ENCODE measurements around the gene DSTYK. TPM values are rescaled to one million over a fixed set of nuclear protein-coding genes. Genes with fewer than 3 reads are reported as not detected.
"Not testable (repeated sequence)": the region's sequence is repeated elsewhere in the genome, so short reads cannot be mapped to it uniquely, and the experiment has no call there.

DSTYK gene
- polyA plus RNA-seq, 1 donor: 7.5 TPM

- DNase-seq (ENCODE audit: low read depth): no peak
Observed at GRCh38 chr1:205172729-205173366, 38.7 kb downstream of the DSTYK start.

GRCh38 chr1:205171369-205171768 lies 40.1 kb downstream of the DSTYK start:
- no peak for DNase-seq (ENCODE audit: low read depth)

- no peak for DNase-seq (ENCODE audit: low read depth)
Observed at GRCh38 chr1:205170532-205171269, 40.8 kb downstream of the DSTYK start.

GRCh38 chr1:205169248-205169647 lies 42.3 kb downstream of the DSTYK start:
- no peak for DNase-seq (ENCODE audit: low read depth)

GRCh38 chr1:205168291-205168690 lies 43.2 kb downstream of the DSTYK start:
- no peak for DNase-seq (ENCODE audit: low read depth)

GRCh38 chr1:205162301-205162700 lies 49.2 kb downstream of the DSTYK start:
- DNase-seq (ENCODE audit: low read depth): no peak

GRCh38 chr1:205161076-205161475 lies 50.4 kb downstream of the DSTYK start:
- no peak for DNase-seq (ENCODE audit: low read depth)

- DNase-seq (ENCODE audit: low read depth): no peak
Observed at GRCh38 chr1:205158048-205158616, 53.4 kb downstream of the DSTYK start.

GRCh38 chr1:205155665-205156377 lies 55.7 kb downstream of the DSTYK start:
- DNase-seq (ENCODE audit: low read depth): not testable (repeated sequence)

GRCh38 chr1:205152505-205152904 lies 59.0 kb downstream of the DSTYK start:
- no peak for DNase-seq (ENCODE audit: low read depth)

GRCh38 chr1:205150651-205151428 lies 60.7 kb downstream of the DSTYK start:
- no peak for DNase-seq (ENCODE audit: low read depth)

- DNase-seq (ENCODE audit: low read depth): no peak
Observed at GRCh38 chr1:205147191-205147835, 64.2 kb downstream of the DSTYK start.

GRCh38 chr1:205144751-205145150 lies 66.8 kb downstream of the DSTYK start:
- DNase-seq (ENCODE audit: low read depth): no peak

GRCh38 chr1:205144046-205144720 lies 67.3 kb downstream of the DSTYK start:
- DNase-seq (ENCODE audit: low read depth): no peak

- no peak for DNase-seq (ENCODE audit: low read depth)
Observed at GRCh38 chr1:205142102-205142469, 69.4 kb downstream of the DSTYK start.

- peak; percentile 63 for DNase-seq (ENCODE audit: low read depth)
Observed at GRCh38 chr1:205141236-205142101, 70.0 kb downstream of the DSTYK start.

- no peak for DNase-seq (ENCODE audit: low read depth)
Observed at GRCh38 chr1:205140113-205140512, 71.4 kb downstream of the DSTYK start.

- DNase-seq (ENCODE audit: low read depth): no peak
Observed at GRCh38 chr1:205137901-205138300, 73.6 kb downstream of the DSTYK start.

- no peak for DNase-seq (ENCODE audit: low read depth)
Observed at GRCh38 chr1:205133287-205133686, 78.2 kb downstream of the DSTYK start.
